HG03045 (cell line): ENCODE measurements around the gene TPP1.

ENCODE experiments used
- ATAC-seq: cut with Tn5 transposase; IDR thresholded peaks from one replicate; pipeline ENCODE4 v1.9.1; 2021; ENCODE audit warnings: mild to moderate bottlenecking, moderate library complexity; ENCODE audit not compliant: unreplicated experiment

Gene TPP1

DNA sequence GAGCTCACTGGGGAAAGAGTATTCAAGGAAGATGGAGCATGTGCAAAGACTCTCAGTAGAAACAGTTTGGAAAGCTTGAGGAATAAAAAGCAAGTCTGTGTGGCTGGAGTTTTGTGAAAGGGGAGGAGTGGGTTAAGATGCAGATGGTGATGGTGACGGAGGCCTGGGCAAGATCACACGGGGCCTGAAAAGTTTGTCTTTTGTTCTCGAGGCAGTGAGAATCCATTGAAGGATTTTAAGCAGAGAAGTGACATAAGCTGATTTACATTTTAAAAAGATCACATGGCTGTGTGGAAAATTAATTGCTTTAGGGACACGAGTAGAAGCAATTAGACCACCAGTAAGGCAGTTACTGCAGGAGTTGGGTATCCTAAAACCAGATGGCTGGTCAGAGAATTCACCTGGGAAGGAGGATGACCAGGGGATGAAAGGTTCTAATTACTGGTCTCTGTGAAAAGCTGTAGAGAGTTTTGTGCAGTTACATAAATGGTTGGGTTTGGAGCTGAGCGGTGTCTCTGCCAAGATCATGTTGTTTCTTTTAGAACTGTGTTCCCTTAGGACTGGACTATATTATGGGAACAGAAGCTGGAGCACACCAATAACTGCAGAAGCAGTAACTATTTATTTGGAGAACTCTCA, 22.9 kb downstream of the TPP1 start:
- no peak for ATAC-seq

DNA sequence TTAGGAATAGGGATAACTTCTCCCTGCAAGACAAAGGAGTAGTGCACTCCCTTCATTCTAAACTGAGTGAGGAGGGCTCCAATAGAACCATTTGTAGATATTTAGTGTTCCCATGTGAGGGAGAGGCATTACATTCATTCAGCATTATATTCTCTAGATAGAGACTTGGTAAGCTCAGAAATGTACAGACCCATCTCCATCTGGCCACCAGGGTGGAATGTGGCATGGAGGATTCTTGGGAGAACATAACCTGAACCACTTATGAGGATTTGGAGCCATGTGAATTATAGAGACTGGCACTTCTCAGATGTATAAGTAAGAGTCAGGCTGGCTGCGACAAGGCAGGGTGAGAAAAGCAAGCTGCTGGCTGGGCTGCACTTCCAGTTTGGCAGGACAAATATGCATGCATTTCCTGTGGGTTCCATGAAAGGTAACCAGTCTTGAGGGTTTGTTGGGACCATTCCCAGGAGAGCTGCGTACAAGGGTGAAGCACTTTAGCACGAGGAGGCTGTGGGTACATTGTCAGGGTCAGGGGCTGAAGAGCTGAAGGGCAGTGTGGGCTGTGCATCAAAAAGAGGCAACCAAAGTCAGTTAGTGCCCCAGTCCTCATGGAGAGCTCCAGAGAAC, 25.0 kb downstream of the TPP1 start:
- ATAC-seq, result no peak

DNA sequence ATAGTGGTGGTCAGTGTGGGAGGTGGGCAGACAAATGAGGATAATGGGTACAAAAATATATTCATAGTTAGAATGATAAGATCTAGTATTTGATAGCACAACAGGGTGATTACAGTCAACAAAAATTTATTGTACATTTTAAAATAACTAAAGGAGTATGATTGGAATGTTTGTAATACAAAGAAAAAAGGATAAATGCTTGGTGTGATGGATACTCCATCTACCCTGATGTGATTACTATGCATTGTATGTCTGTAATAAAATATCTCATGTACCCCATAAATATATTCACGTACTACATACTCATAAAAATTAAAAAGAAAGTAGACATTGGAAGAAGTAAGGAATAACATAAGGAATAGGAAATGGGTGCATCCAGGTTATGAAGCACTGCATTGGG, 31.2 kb downstream of the TPP1 start:
- ATAC-seq, result no peak

DNA sequence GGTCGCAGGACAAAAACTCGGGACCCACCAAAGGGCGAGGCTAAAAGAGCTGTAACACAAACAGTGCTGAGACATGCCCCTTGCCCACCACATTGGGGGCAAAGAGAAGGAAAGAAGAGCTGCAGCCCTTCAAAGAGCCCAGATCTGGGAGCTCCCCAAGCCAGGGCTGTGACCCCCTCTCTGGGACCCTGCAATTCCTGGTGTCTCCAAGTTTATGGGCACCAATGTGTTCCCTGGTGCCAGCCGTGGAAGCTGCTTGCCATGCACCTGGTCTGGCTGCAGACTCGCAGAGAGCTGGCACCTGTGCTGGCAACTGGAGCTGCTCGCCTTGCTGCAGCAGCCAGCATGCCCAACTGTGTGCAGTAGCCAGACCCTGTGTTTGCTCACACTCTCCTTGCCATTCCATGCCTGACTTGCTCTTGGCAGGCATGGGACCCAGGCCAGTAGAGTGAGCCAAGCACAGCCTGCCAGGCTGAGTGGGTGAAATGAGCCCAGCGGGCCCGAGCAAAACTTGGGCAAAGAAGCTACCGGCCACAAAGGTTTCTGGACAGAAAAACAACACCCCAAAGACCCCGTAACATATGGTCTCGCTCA, 31.8 kb downstream of the TPP1 start:
- ATAC-seq, result no peak

DNA sequence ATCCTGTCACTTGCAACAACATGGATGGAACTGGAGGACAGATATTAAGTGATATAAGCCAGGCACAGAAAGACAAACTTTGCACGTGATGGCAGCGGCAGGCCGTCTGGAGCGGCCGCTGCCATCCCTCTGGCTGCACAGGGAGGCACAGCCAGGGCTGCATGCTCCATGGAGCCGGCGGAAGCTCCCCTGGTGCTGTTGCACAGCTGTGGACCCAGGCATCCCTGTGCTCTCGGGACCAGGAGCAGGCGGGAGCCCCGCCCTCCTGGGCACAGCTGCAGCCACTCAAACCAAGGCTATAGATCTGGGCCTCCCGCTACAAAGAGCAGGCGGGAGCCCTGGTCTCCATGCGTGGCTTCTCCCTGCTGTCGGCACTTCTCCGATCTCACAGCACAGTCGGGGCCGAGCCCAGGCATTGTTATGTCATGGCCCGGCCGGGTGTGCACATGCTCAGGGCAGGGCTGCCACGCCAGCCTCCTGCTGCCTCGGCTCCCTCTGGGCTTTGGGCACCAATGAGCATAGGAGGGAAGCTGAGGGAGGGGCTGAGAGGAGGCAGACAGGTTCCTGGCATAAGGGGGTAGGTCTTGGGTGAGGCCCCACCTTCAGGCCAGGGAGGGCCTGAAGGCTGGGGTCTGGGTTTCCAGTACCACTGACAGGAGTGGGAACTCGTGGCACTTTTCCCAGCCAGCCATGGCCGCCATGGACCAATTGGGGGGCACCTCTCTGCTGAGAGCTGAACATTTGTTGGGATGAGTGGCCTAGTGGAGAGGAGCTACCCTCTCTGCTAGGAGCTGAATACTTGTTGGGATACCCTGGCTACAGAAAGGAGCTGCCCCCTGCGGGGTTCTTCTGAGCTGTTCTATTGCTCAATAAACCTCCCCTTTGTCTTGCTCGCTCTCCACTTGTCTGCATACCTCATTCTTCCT, 32.5 kb downstream of the TPP1 start:
- ATAC-seq, result no peak

DNA sequence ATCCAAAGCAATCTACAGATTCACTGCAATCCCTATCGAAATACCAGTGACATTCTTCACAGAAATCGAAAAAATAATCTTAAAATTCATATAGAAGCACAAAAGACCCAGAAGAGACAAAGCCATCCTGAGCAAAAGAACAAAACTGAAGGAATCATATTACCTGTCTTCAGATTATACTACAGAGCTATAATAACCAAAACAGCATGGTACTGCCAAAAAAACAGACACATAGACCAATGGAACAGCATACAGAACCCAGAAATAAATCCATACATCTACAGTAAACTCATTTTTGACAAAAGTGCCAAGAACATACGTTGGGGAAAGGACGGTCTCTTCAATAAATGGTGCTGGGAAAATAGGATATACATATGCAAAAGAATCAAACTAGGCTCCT, 34.7 kb downstream of the TPP1 start:
- no peak for ATAC-seq

DNA sequence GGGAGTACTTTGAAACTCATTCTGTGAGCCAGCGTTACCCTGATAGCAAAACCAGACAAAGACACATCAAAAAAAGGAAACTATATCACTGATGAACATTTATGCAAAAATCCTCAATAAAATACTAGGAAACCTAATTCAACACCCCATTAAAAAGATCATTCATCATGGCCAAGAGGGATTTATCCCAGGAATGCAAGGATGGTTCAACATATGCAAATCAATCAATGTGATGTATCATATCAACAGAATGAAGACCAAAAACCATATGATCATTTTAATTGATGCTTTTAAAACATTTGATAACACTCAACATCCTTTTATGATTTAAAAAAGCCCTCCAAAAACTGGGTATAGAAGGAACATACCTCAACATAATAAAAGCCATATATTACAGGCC, 35.6 kb downstream of the TPP1 start:
- no peak for ATAC-seq

DNA sequence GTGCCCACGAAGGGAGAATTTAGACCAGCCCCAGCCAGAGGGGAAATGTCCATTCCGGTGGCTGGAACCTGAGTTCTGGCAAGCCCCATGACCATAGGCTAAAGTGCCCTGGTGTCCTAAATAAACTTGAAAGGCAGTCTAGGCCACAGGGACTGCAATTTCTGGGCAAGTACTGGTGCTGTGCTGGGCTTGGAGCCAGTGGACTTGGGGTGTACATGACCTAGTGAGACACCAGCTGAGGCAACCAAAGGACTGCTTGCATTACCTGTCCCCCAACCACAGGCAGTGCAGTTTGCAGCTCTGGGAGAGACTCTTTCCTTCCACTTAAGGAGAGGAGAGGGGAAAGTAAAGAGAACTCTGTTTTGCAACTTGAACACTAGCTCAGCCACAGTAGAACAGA, 39.5 kb downstream of the TPP1 start:
- no peak for ATAC-seq

DNA sequence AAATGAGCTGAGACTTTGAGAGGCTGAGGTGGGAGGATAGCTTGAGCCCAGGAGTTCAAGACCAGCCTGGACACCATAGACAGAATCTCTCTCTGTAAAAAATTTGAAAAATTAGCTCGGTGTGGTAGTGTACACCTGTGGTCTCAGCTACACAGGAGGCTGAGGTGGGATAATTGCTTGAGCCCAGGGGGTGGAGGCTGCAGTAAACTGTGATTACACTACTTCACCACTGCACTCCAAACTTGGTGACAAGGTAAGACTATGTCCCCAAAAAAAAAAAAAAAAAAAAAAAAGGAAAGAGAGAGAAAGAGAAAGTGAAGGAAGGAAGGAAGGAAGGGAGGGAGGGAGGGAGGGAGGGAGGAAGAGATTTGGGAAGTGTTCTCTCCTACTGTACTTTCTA, 41.1 kb downstream of the TPP1 start:
- ATAC-seq, result no peak

DNA sequence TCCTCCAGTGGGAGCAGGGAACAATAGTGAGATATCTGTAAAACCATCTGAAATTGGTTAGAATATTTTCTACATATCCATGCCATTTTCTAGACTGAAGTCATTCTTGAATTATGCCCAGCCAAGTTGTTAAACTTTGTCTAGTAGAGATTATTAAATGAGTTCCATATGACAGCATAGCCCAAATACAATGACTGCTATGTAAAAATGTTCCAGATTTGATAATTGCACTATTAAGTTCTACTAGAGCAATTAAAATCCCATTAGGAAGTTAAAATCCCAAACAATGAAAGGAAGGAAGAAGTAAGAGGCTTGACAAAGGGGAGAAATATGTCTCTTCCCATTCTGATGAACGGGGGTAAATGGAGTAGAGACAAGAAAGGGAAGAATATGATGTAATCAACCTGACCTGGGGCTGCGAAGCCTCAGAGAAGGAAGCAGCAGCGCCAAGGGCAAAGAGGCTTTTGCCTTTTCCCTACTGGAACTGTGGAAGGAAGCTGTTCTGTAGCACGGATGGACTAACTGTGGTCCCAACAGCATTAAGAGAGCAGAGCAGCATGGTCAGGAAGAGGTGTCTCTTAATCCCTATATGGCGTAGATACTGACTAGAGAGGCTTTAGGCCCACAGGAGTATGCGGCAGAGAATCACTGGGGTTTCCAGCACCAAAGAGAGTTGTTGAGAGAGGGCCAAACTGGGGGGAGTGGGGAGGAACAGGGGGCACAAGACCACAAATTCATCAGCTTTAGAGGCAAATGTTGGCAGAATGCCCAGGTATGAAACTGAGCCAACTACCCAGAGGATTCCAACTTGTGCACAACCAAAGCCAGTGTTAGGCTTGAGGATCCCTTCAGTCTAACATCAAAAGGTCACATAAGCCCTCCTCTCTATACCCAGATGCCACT, 42.5 kb downstream of the TPP1 start:
- ATAC-seq, result no peak

DNA sequence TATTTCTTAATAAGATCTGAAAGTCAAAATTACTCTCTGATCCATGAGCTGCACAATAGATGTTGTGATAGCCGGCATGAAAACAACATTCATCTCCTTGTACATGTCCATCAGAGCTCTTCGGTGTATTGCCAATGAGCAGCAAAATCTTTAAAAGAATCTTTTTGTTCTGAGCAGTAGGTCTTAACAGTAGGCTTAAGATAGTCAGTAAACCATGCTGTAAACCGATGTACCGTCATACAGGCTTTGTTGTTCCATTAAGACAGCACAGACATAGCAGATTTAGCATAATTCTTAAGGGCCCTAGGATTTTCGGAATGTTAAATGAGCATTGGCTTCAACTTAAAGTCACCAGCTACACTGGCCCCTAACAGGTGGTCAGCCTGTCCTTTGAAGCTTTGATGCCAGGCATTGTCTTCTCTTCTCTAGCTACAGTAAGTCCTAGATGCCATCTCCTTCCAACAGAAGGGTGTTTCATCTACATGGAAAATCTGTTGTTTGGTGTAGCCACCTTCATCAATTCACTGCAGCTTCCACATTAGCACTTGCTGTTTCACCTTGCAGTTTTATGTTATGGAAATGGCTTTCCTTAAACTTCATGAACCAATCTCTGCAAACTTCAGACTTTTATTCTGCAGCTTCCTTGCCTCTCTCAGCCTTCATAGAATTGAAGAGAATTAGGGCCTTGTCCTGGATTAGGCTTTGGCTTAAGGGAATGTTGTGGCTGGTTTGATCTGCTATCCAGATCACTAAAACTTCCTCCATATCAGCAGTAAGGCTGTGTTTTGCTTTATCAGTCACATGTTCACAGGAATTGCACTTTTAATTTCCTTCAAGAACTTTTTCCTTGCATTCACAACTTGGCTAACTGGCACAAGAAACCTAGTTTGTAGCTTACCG, 44.2 kb downstream of the TPP1 start:
- ATAC-seq, result no peak

DNA sequence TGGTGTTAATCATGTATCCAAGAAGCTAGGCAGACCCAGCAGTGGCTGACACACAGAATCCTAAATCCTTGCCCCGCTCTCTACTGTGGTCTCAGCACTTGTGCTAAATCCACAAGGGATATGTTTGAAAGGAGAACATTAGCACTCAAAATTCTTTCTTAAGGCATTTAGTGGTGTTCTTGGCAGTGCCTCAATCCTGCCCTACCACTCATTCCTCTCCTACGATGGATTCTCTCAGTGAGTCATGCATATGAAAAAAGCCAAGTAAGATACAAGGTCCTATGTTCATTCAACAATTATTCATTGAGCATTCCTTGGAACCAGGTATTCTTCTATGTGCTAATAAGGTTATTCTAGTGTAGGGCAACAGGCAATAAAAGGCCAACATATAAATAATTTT, 47.0 kb downstream of the TPP1 start:
- no peak for ATAC-seq

DNA sequence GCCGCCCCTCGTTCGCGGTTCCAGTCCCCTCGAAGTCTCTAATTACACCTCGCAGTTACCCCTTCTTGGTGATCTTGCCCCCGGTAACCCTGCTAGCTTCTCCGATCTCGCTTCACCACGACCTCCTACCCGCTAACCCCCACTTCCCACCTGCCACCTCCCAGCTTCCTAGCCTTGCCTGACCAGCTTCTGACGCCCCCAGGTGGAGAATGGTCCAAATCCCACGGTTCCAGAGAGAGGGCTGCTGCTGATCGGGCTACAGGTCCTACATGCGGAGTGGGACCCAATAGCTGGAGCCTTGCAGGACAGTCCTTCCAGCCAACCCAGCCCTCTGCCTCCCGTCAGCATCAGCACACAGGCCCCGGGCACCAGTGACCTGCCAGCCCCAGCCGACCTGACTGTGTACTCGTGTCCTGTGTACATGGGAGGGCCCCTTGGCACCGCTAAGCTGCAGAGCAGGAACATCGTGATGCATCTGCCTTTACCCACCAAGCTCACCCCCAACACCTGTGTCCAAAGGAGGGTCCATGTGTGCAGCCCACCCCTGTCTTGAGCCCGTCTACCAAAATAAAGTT, 47.7 kb downstream of the TPP1 start:
- no peak for ATAC-seq

DNA sequence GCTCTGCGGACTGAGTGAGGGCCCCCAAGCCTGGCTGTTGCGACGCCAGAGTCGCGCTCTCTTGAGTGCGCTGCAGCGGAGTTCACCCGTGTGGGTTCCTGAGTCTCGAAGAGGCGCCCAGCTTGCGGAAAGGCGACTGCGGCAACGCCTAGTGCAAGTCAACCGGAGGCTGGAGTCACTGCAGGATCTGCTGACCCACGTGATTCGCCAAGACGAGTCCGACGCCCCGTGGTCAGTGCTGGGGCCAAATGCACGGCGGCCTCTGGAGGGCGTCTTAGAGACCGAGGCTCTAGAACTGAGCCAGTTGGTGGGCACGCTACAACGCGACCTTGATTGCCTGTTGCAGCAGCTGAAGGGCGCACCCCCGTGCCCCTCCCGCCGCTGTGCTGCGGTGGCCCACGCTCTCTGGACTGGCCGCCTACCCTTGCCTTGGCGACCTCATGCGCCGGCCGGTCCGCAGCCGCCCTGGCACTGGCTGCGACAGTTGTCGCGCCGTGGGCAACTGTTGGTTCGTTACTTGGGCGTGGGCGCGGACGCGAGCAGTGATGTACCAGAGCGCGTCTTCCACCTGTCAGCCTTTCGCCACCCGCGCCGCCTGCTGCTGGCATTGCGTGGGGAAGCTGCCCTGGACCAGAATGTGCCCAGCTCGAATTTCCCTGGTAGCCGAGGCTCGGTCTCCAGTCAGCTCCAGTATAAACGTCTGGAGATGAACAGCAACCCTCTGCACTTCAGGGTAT, 48.4 kb downstream of the TPP1 start:
- no peak for ATAC-seq

DNA sequence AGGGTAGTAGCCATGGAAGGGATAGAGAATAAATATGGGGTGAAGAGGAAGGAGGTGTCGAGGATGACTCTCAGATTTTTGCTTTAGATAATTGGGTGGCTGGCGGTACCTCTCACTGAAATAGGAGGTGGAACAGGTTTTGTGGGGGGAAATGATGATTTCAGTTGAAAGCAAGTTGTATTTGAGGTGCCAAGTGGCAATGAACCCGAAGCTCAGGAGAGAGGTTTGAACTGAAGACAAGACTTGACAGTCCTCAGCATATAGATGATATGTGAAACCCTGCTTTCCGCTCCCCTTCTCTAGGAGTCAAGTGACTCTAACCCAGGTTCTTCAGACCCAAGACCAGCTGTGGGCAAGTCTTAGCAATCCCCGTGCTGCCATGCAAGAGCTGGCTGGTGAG, 49.5 kb downstream of the TPP1 start:
- ATAC-seq, result no peak

DNA sequence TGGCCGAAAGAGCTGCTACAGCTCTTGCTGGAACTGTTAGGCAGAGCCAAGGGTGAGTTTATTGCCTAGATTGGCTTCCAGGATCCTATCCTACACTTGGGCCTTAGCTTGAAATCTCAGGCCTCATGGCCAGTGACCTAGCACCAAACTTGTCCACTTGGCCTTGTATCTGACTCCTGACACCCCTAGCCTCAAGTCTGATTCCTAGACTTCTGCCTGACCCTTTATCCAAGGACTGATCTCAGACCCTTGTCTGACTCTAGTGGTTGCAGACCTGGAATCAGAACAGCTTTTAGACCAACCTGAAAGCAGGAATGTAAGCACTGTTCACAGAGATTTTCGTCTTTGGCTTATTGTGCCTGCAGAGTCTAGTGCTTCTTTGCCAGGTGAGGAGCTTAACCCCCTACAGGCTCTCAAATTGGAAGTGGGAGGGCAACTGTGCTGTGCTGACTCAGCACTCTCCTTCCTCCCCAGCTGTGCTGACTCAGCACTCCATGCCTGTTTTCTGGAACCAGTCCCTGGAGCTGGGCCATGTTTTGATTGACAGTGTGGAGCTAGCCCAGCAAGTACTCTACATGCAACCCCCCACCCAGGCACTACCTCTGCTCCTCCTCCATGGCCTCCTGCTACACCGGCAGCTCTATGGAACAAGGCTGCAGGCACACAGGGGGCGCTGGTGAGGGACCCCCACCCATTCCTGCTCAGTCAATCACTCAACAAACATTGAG, 50.9 kb downstream of the TPP1 start:
- ATAC-seq, result no peak

DNA sequence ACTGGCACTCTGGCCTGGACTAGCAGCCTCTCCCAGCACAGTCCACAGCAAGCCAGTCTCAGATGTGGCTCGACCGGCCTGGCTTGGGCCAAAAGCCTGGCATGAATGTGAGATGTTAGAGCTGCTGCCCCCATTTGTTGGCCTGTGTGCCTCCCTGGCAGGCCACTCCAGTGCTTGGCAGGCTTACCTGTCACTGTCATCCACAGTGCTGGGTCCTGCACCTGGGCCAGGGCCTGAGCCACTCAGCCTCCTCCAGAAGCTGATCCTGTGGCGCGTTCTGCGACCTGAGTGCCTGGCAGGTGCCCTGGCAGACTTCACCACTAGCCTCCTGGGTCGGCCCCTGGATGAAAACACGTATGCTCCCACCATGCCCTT, 51.9 kb downstream of the TPP1 start:
- no peak for ATAC-seq
